ENCODE data around the gene INTS3. TPM values are rescaled to one million over a fixed set of nuclear protein-coding genes. Genes with fewer than 3 reads are reported as not detected.

INTS3 gene
- total RNA-seq, 5 donors from 2014 or later (not counting 1 experiment from before 2014, with no cell fraction given), result 45.9 to 57.7 (median 48.5) TPM

DNA sequence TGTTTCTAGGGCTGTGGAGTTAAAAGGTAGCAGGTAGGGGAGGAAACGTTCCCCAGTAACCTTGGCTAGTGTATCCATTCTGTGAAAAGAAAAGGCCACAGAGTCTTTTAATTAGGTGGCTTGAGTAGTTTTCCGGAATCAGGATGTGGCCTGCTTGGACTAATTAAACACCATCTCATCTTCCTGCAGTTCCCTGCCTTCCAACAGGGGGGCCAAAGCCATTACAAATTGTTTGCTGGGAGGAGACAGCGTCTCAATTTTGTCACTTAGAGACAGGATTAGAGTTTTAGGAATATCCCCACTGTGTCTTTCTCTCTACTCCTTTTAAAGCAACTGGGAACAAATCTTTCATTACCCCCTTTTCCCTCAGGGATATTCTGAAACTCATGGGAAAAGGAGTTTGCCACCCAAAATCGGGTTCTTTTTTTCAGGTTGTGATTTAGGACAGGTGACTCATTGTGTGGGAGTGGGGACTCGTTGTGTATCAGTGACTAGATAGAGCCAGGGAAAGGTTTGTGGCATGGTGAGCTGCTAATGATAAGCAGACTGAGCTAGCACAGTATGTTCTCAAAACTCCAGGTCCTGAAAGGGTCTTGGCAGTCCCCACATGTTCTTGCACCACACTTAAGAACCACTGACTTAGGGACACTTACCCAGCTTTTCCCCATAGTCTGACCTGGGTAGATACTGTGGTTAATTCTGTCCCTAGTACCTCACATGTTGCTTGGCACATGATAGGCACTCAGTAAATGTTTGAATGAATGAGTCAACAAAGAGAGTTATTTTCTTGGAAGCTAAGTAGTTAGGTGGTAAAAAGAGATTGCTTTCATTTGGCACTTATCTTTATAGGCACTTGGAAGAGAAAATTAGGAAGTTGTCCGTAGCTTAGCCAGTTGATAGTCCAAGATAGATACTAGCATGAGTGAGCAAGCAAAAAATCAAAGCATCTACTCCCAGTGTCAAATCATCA is 22.5 kb downstream of the INTS3 start:
- peaks cover 12 to 83% of the 10 kb centered on the region in 2 donors for H3K36me3 ChIP-seq (ENCODE audit: control insufficient read depth in 2 of 2, extremely low read depth in 1 of 2, insufficient read depth in 1 of 2, low read length in 1 of 2)
- no peaks in the 10 kb centered on the region for H3K9me3 Mint-ChIP-seq
- H3K4me1 ChIP-seq (ENCODE audit: control insufficient read depth in 1 of 2, extremely low read depth in 1 of 2, insufficient read depth in 2 of 2, low read length in 2 of 2), result no peaks in the 10 kb centered on the region
- no peak overlapping the region for H3K27ac Mint-ChIP-seq
- H3K9me3 ChIP-seq, result no peaks in the 10 kb centered on the region
- H3K4me3 Mint-ChIP-seq, result no peak overlapping the region
- no peak for DNase-seq
- H3K4me1 Mint-ChIP-seq, result peaks cover 5% of the 10 kb centered on the region in 3 donors
- WGBS (ENCODE audit: insufficient coverage), result no CpG with 5 or more reads among the region's 6 CpGs
- no peak for ATAC-seq (replicated peaks in 1 of 4)
- H3K27me3 ChIP-seq (replicated peaks in 1 of 2; ENCODE audit: control insufficient read depth in 2 of 2, extremely low read depth in 1 of 2, insufficient read depth in 2 of 2, low read length in 1 of 2), result no peaks in the 10 kb centered on the region
- no peaks in the 10 kb centered on the region for H3K27me3 Mint-ChIP-seq
- peaks cover 62% of the 10 kb centered on the region for H3K36me3 Mint-ChIP-seq
- H3K4me3 ChIP-seq (ENCODE audit: control insufficient read depth in 1 of 2, extremely low read depth in 1 of 2, low read length in 1 of 2), result no peak overlapping the region
- H3K27ac ChIP-seq (ENCODE audit: low read length), result no peak overlapping the region
- CTCF ChIA-PET, result interaction anchor here (0.5 to 1.5 kb wide), 7 partner anchors 8 to 240 kb away, joined by 3 to 4 read pairs (median 3); no protein-coding TSS in a partner anchor
- POLR2A ChIA-PET, result interaction anchor here in 1 of 2 donors (0.5 kb wide), 1 partner anchor 118 kb away, joined by 6 read pairs; no protein-coding TSS in a partner anchor

DNA sequence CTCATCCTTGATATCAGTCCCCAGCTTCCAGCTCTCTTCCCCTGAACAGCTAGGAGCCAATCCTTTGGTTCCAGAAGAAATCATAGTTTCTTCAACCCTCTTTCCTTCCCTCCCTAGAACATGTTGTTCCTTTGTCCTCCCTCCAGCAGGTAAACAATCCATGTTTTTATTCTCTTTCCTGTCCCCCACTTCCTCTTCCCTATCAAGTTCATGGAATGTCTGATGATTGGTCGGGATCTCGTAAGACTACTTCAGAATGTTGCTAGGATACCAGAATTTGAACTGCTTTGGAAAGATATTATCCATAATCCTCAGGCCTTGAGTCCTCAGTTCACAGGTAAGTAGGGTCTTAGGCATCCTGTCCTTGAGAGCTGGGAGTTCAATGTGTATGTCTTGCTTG is 24.2 kb downstream of the INTS3 start:
- peaks cover 61% of the 10 kb centered on the region for H3K36me3 Mint-ChIP-seq
- no peaks in the 10 kb centered on the region for H3K27me3 Mint-ChIP-seq
- no CpG with 5 or more reads among the region's 2 CpGs for WGBS (ENCODE audit: insufficient coverage)
- DNase-seq (no peak), ATAC-seq (replicated peaks in 1 of 4) (no peak)
- Histone ChIP-seq H3K36me3 (ENCODE audit: control insufficient read depth in 2 of 2, extremely low read depth in 1 of 2, insufficient read depth in 1 of 2, low read length in 1 of 2) (peaks cover 12 to 72% of the 10 kb centered on the region in 2 donors), H3K4me1 (ENCODE audit: control insufficient read depth in 1 of 2, extremely low read depth in 1 of 2, insufficient read depth in 2 of 2, low read length in 2 of 2) (no peaks in the 10 kb centered on the region), H3K4me3 (ENCODE audit: control insufficient read depth in 1 of 2, extremely low read depth in 1 of 2, low read length in 1 of 2) (no peak overlapping the region), H3K27me3 (replicated peaks in 1 of 2; ENCODE audit: control insufficient read depth in 2 of 2, extremely low read depth in 1 of 2, insufficient read depth in 2 of 2, low read length in 1 of 2) (no peaks in the 10 kb centered on the region), H3K27ac (ENCODE audit: low read length) (no peak overlapping the region), H3K9me3 (no peaks in the 10 kb centered on the region)
- CTCF ChIA-PET, result interaction anchor here in 1 of 2 donors (1.5 kb wide), 1 partner anchor 241 kb away, joined by 4 read pairs; no protein-coding TSS in a partner anchor
- peaks cover 5% of the 10 kb centered on the region in 3 donors for H3K4me1 Mint-ChIP-seq
- POLR2A ChIA-PET, result no interaction called here
- H3K4me3 Mint-ChIP-seq, result no peak overlapping the region
- no peaks in the 10 kb centered on the region for H3K9me3 Mint-ChIP-seq
- no peak overlapping the region for H3K27ac Mint-ChIP-seq

DNA sequence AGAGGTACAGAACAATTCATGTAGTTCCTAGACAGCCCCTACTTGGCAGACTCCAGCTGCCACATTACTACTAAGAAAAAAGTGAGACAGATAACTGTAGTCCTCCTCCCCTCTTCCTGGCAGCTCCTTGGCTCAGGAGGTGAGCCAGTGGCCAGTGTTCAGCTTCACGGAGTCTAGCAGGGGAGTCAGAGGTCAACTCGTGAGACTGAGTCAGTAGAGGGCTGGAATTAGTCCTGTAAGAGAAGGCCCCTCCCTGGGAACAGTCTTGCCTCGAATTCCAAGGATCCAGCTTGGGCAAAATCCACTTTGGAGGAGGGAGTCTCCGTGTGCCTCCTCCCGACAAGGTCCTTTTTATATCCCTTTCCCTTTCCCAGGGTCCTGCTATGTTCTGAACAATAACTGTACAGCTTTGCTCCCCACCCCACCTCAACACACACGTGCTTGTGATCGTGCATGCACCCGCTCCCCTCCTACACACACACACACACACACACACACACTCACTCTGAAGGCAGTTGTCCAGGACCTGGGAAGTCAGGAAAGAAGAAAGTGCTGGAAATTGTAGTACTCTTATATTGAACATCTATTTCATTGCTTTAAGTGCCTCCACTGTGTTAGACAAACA is 24.8 kb downstream of the INTS3 start:
- H3K9me3 ChIP-seq, result no peaks in the 10 kb centered on the region
- Mint-ChIP-seq H3K27ac (no peak overlapping the region), H3K9me3 (no peaks in the 10 kb centered on the region), H3K4me3 (no peak overlapping the region), H3K4me1 (peaks cover 5% of the 10 kb centered on the region in 3 donors), H3K27me3 (no peaks in the 10 kb centered on the region), H3K36me3 (peaks cover 64% of the 10 kb centered on the region)
- no peaks in the 10 kb centered on the region for H3K27me3 ChIP-seq (replicated peaks in 1 of 2; ENCODE audit: control insufficient read depth in 2 of 2, extremely low read depth in 1 of 2, insufficient read depth in 2 of 2, low read length in 1 of 2)
- H3K4me1 ChIP-seq (ENCODE audit: control insufficient read depth in 1 of 2, extremely low read depth in 1 of 2, insufficient read depth in 2 of 2, low read length in 2 of 2), result no peaks in the 10 kb centered on the region
- 90% methylated on average over 2 of the region's 8 CpGs for WGBS (ENCODE audit: insufficient coverage)
- no peak for DNase-seq
- ATAC-seq (replicated peaks in 1 of 4), result no peak
- H3K27ac ChIP-seq (ENCODE audit: low read length), result no peak overlapping the region
- POLR2A ChIA-PET, result no interaction called here
- peaks cover 12 to 70% of the 10 kb centered on the region in 2 donors for H3K36me3 ChIP-seq (ENCODE audit: control insufficient read depth in 2 of 2, extremely low read depth in 1 of 2, insufficient read depth in 1 of 2, low read length in 1 of 2)
- CTCF ChIA-PET, result no interaction called here
- no peak overlapping the region for H3K4me3 ChIP-seq (ENCODE audit: control insufficient read depth in 1 of 2, extremely low read depth in 1 of 2, low read length in 1 of 2)

DNA sequence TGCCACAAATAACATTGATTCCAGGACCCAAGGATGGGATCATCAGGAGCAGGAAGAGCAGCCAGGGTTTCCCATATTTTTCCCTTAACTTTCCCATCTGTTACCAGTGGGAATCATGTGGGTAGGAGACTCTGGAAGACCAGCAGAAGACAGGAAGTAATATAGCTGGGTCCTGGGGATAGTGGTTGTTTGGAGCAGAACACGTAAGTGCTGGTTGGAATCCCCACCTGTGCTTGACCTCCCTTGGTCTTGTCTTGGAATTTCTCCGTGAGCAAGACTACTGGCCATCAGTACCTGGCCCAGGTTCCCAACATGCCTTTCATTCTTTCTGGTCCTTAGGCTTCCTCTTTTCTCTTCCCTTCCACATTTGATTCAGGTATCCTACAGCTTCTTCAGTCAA is 26.4 kb downstream of the INTS3 start:
- Histone ChIP-seq H3K27me3 (replicated peaks in 1 of 2; ENCODE audit: control insufficient read depth in 2 of 2, extremely low read depth in 1 of 2, insufficient read depth in 2 of 2, low read length in 1 of 2) (no peaks in the 10 kb centered on the region), H3K4me1 (ENCODE audit: control insufficient read depth in 1 of 2, extremely low read depth in 1 of 2, insufficient read depth in 2 of 2, low read length in 2 of 2) (no peaks in the 10 kb centered on the region), H3K27ac (ENCODE audit: low read length) (no peak overlapping the region), H3K36me3 (ENCODE audit: control insufficient read depth in 2 of 2, extremely low read depth in 1 of 2, insufficient read depth in 1 of 2, low read length in 1 of 2) (peaks cover 18 to 70% of the 10 kb centered on the region in 2 donors), H3K9me3 (no peaks in the 10 kb centered on the region), H3K4me3 (ENCODE audit: control insufficient read depth in 1 of 2, extremely low read depth in 1 of 2, low read length in 1 of 2) (no peak overlapping the region)
- peaks cover 58% of the 10 kb centered on the region for H3K36me3 Mint-ChIP-seq
- ChIA-PET CTCF (interaction anchor here in 1 of 2 donors (0.9 kb wide), 1 partner anchor 221 kb away, joined by 3 read pairs; no protein-coding TSS in a partner anchor), POLR2A (interaction anchor here (0.5 to 0.6 kb wide), 2 partner anchors 21 to 236 kb away, joined by 3 to 4 read pairs; no protein-coding TSS in a partner anchor)
- no peaks in the 10 kb centered on the region for H3K27me3 Mint-ChIP-seq
- no peak overlapping the region for H3K27ac Mint-ChIP-seq
- 100% methylated on average over 1 of the region's 2 CpGs for WGBS (ENCODE audit: insufficient coverage)
- H3K4me1 Mint-ChIP-seq, result peaks cover 4% of the 10 kb centered on the region in 3 donors
- DNase-seq, result no peak
- H3K4me3 Mint-ChIP-seq, result no peak overlapping the region
- no peaks in the 10 kb centered on the region for H3K9me3 Mint-ChIP-seq
- no peak for ATAC-seq (replicated peaks in 1 of 4)

DNA sequence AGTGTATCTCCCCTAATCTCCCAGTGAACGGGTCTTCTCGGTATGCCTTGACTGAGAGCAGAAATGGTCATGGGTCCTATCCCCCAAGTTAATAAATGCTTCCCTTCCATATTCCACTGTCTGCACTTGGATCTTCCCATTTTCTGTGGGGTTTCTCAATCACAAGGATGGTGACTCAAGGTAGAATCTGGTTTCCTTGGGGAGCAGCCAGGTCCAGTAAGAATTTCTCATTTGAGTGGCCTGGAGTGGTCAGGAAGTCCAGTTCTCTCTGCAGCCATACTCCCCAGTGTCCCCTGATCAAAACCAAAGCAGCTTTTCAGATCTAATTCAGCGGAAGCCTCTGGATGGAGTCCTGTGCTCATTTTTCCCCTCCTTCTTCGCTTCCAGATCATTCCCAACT is 32.6 kb downstream of the INTS3 start:
- Histone ChIP-seq H3K36me3 (ENCODE audit: control insufficient read depth in 2 of 2, extremely low read depth in 1 of 2, insufficient read depth in 1 of 2, low read length in 1 of 2) (peaks cover 17 to 69% of the 10 kb centered on the region in 2 donors), H3K27ac (ENCODE audit: low read length) (no peak overlapping the region), H3K4me1 (ENCODE audit: control insufficient read depth in 1 of 2, extremely low read depth in 1 of 2, insufficient read depth in 2 of 2, low read length in 2 of 2) (no peaks in the 10 kb centered on the region), H3K4me3 (ENCODE audit: control insufficient read depth in 1 of 2, extremely low read depth in 1 of 2, low read length in 1 of 2) (no peak overlapping the region), H3K9me3 (no peaks in the 10 kb centered on the region), H3K27me3 (replicated peaks in 1 of 2; ENCODE audit: control insufficient read depth in 2 of 2, extremely low read depth in 1 of 2, insufficient read depth in 2 of 2, low read length in 1 of 2) (no peaks in the 10 kb centered on the region)
- peaks cover 45% of the 10 kb centered on the region for H3K36me3 Mint-ChIP-seq
- H3K27ac Mint-ChIP-seq, result no peak overlapping the region
- POLR2A ChIA-PET, result no interaction called here
- H3K4me3 Mint-ChIP-seq, result no peak overlapping the region
- CTCF ChIA-PET, result no interaction called here
- ATAC-seq (replicated peaks in 1 of 4) (no peak), DNase-seq (no peak)
- 95% methylated on average over 3 of the region's 4 CpGs for WGBS (ENCODE audit: insufficient coverage)
- H3K9me3 Mint-ChIP-seq, result no peaks in the 10 kb centered on the region
- H3K27me3 Mint-ChIP-seq, result no peaks in the 10 kb centered on the region
- H3K4me1 Mint-ChIP-seq, result no peaks in the 10 kb centered on the region

DNA sequence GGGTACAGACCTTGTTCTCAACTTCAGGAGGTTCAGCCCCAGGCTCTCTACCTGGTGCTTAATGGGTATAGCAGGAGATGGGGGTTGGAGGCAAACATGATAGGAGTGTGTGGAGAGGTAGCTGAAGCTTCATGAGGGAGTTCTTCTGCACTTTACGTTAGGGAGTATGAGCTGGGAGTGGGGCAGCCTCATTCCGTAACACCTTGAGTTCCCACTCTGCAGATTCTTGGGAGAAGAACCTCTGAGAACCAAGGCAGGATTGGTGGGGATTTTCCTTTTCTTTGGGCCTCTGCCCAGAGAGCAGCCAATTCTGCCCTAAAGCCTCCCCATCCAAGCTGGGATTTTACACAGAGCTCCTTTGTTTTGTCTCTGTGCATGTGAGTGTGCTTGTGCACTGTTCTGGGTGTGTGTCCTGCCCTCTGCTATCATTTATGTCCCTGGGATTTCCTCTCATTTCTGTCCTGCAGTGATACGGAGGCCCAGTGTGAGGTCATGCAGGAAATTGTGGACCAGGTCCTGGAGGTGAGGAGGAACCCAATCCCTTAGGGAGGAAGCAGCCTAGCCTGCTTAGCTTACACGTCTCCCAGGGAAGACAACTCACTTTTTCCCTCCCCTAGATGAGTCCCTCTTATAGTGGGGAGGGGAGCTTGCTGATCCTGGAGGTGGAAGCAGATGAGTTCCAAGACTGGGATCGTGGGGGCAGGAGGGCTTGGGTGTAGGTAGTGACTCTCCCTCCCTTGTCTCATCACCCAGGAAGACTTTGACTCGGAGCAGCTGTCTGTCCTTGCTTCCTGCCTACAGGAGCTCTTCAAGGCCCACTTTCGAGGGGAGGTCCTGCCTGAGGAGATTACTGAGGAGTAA is 35.7 kb downstream of the INTS3 start:
- no peak overlapping the region for H3K27ac ChIP-seq (ENCODE audit: low read length)
- Mint-ChIP-seq H3K27ac (no peak overlapping the region), H3K9me3 (no peaks in the 10 kb centered on the region), H3K36me3 (peaks cover 50% of the 10 kb centered on the region), H3K4me1 (no peaks in the 10 kb centered on the region), H3K27me3 (no peaks in the 10 kb centered on the region), H3K4me3 (no peak overlapping the region)
- no peak for DNase-seq
- CTCF ChIA-PET, result interaction anchor here in 1 of 2 donors (0.6 kb wide), 1 partner anchor 347 kb away, joined by 3 read pairs; no protein-coding TSS in a partner anchor
- H3K36me3 ChIP-seq (ENCODE audit: control insufficient read depth in 2 of 2, extremely low read depth in 1 of 2, insufficient read depth in 1 of 2, low read length in 1 of 2), result peaks cover 12 to 70% of the 10 kb centered on the region in 2 donors
- POLR2A ChIA-PET, result no interaction called here
- H3K4me3 ChIP-seq (ENCODE audit: control insufficient read depth in 1 of 2, extremely low read depth in 1 of 2, low read length in 1 of 2), result no peak overlapping the region
- no CpG with 5 or more reads among the region's 7 CpGs for WGBS (ENCODE audit: insufficient coverage)
- no peaks in the 10 kb centered on the region for H3K9me3 ChIP-seq
- no peaks in the 10 kb centered on the region for H3K4me1 ChIP-seq (ENCODE audit: control insufficient read depth in 1 of 2, extremely low read depth in 1 of 2, insufficient read depth in 2 of 2, low read length in 2 of 2)
- no peaks in the 10 kb centered on the region for H3K27me3 ChIP-seq (replicated peaks in 1 of 2; ENCODE audit: control insufficient read depth in 2 of 2, extremely low read depth in 1 of 2, insufficient read depth in 2 of 2, low read length in 1 of 2)
- no peak for ATAC-seq (replicated peaks in 1 of 4)

All from T-cell (primary cell).